Stomach smooth muscle (tissue), 2 donors: ENCODE results near the gene CCDC8.
"Not testable (repeated sequence)": the region's sequence is repeated elsewhere in the genome, so short reads cannot be mapped to it uniquely, and the experiment has no call there.

Experiments
- H3K27ac ChIP-seq: one replicate; pipeline ENCODE4 v1.7.0; 2013; ENCODE audit warnings: mild to moderate bottlenecking, low read length, inconsistent platforms
- H3K27me3 ChIP-seq, 2 donors: one replicate each; pipeline ENCODE4 v1.7.0; 2013; ENCODE audit warnings: low read length in 2 of 2; ENCODE audit not compliant: insufficient read depth in 2 of 2, control insufficient read depth in 1 of 2
- H3K36me3 ChIP-seq, 2 donors: one replicate each; pipeline ENCODE4 v1.7.0; 2013; ENCODE audit warnings: low read length in 2 of 2; ENCODE audit not compliant: control insufficient read depth in 2 of 2, insufficient read depth in 2 of 2
- H3K4me1 ChIP-seq: one replicate; pipeline ENCODE4 v1.7.0; 2013; ENCODE audit warnings: low read length; ENCODE audit not compliant: control insufficient read depth, insufficient read depth
- H3K4me3 ChIP-seq, 2 donors: one replicate each; pipeline ENCODE4 v1.7.0; 2013; ENCODE audit warnings: low read length in 2 of 2
- H3K9ac ChIP-seq, 2 donors: one replicate each; pipeline ENCODE4 v1.7.0; 2013; ENCODE audit warnings: low read length in 2 of 2, mild to moderate bottlenecking in 1 of 2
- H3K9me3 ChIP-seq, 2 donors: one replicate each; pipeline ENCODE4 v1.7.0; 2013; ENCODE audit warnings: low read length in 2 of 2; ENCODE audit not compliant: control insufficient read depth in 2 of 2
- donor health status: healthy.
- donor health status: Pancreatic carcinoma.

Gene CCDC8

DNA sequence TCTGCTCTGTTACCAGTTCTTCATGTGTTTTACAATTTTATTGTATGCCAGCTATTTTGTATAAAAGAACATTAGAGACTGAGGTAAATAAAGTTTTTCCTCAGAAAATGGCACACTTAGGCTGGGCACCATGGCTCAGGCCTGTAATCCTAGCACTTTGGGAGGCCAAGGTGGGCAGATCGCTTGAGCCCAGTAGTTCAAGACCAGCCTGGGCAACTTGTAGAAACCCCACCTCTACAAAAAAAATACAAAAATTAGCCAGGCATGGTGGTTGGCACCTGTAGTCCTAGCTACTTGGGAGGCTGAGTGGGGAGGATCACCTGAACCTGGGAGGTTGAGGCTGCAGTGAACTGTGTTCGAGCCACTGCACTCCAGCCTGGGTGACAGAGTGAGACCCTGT lies 32.0 kb downstream of the CCDC8 start:
- Histone ChIP-seq H3K9me3 (no peaks in the 10 kb centered on the region), H3K36me3 (peaks cover 25 to 33% of the 10 kb centered on the region in 2 donors), H3K4me1 (peaks cover 12% of the 10 kb centered on the region), H3K9ac (no peak overlapping the region), H3K27ac (no peak overlapping the region), H3K27me3 (no peaks in the 10 kb centered on the region), H3K4me3 (no peak overlapping the region)

DNA sequence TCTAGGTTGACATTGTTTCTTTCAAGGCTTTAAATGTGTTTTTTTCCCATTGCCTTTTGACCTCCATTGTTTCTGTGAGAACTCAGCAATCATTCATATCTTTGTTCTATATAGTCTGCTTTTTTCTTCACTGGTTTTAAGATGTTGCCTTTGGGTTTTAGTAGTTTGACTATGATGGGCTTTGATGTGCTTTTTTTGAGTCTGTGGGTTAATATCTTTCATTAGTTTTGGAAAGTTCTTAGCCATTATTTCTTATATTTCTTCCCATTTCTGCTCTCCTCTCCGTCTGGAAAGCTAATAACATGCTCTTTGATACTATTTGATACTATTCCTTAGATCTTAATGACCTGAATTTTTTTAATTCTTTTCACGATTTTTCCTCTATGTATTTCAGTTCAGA lies 32.7 kb downstream of the CCDC8 start:
- no peaks in the 10 kb centered on the region for H3K27me3 ChIP-seq
- H3K27ac ChIP-seq = no peak overlapping the region
- no peak overlapping the region for H3K9ac ChIP-seq
- H3K4me3 ChIP-seq = no peak overlapping the region
- H3K9me3 ChIP-seq = no peaks in the 10 kb centered on the region
- H3K36me3 ChIP-seq = peaks cover 28 to 38% of the 10 kb centered on the region in 2 donors
- peaks cover 12% of the 10 kb centered on the region for H3K4me1 ChIP-seq

DNA sequence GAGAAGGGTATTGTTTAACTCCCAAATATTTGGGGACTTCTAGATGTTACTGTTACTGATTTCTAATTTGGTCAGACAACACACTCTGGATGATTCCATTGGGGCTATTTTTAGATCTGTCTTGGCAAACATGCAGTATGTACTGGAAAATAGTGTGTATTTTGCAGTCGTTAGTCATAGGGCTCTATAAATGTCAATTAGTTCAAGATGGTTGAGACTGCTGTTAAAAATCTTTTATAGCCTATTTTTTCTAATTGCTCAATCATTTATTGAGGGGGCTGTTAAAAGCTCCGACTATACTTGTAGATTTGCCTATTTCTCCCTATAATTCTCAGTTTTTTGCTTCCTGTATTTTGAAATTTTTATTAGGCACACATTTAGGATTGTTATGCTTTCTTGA lies 35.1 kb downstream of the CCDC8 start:
- H3K27ac ChIP-seq = no peak overlapping the region
- H3K4me1 ChIP-seq = peaks cover 24% of the 10 kb centered on the region
- no peak overlapping the region for H3K9ac ChIP-seq
- H3K4me3 ChIP-seq = no peak overlapping the region
- H3K9me3 ChIP-seq = no peaks in the 10 kb centered on the region
- H3K27me3 ChIP-seq = no peaks in the 10 kb centered on the region
- peaks cover 17 to 27% of the 10 kb centered on the region in 2 donors for H3K36me3 ChIP-seq

DNA sequence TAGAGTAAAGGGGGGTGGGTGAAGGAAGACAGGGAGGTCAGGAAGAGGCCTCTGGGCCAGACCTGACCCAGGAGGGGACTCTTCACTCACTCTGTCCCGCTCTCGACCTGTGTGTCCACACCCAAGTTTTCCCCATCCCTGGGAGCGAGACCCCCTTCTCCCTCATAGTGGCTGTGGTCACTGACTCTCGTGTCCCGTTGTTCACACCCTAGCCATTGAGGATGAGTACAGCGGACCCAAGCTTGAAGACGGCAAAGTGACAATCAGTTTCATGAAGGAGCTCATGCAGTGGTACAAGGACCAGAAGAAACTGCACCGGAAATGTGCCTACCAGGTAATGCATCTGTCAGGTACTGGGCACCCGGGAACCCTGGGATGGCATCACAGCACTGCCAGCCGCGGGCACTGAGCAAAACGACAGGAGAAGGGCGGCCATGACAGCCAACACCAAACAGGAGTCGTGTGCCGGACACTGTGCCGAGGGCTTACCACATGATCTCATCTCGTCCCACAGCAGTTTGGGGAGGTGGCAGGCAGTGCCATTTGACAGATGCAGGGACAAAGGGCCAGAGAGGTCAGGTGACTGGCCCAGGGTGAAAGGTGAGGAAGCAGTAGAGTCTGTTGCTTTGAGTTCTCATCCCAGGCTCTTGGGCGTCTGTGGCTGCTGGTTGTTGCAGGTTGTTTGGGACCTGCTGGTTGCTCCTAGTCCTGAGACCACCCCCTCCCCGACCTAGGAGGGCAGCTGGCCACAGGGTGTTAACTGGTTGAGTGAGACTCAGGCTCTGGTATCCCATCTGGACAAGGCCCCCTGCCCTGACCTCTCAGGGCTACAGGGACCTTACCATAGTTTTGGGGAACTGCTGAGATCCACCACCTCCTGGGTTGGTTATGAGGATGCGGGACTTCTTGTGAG lies 36.9 kb downstream of the CCDC8 start:
- H3K4me3 ChIP-seq = no peak overlapping the region
- peaks cover 33% of the 10 kb centered on the region for H3K4me1 ChIP-seq
- no peak overlapping the region for H3K9ac ChIP-seq
- H3K27me3 ChIP-seq = no peaks in the 10 kb centered on the region
- H3K36me3 ChIP-seq = peaks cover 14 to 15% of the 10 kb centered on the region in 2 donors
- H3K9me3 ChIP-seq = no peaks in the 10 kb centered on the region
- H3K27ac ChIP-seq = no peak overlapping the region

DNA sequence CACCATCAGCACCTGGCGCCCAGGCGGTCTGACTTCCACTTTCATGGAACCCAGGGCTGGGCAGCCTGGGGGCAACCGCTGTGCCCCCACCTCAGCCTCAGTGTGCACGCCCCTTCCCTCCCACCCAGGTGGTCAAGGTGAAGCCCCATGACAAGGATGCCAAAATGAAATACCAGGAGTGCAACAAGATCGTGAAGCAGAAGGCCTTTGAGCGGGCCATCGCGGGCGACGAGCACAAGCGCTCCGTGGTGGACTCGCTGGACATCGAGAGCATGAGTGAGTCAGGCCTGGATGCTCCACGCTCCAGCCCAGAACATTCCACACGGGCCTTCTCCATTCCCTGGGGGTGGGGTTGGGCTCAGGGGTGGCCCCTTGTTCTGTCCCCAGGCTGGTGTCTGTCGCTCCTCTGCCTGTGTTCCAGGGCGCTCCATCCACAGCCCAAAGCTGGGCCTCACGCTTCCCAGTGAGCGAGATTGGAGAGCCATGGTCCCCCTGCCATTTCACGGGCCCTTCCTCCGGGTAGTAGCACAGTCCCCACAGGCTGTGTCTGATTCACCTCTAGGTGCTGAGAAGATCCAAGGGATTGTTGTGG lies 37.8 kb downstream of the CCDC8 start:
- not testable (repeated sequence) for H3K4me3 ChIP-seq, H3K27ac ChIP-seq, H3K9me3 ChIP-seq, H3K27me3 ChIP-seq, H3K9ac ChIP-seq
- H3K36me3 ChIP-seq = peaks cover 10 to 12% of the 10 kb centered on the region in 2 donors
- H3K4me1 ChIP-seq = peaks cover 33% of the 10 kb centered on the region

DNA sequence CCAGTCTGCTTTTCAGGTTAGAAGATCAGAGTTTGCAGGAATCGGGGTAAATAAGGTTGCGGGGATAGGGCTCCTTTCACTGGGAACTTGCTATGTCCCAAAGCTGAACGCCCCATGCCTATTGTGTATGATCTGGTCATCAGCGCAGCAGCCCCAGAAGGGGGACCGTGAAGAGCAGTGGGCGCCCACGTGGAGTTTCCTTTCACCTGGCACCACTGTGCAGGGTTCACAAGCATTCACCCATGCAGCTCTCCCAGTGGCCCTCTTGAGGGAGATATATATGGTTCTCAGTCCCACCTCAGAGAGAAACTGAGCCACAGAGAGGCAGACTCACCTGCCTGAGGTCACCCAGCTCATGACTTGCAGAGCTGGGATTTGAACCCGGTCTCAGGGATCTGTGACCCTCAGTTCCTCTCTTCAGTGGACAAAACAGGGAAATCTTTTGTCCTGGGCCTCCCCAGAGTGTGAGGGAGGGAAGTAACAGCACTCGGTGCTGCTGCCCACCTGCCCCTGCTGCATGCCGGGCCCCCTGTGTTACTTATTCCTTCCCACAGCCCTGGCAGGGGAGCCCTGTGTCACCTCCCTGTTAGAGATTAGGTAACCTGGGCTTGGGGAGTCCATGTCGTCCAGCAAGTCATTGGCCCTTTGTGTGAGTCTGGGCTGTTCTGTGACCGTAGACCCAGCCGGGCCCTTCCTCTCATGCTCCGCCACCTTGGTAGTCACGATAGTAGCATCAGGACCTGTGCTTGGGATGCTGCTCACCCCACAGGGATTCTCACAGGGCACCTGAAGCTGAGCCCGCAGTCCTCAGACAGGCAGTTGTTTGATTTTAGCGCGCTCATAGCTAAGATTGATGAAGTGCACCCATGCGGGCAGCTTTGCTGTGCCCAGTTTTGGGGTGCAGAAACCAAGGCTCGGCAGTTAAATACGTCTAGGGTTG lies 38.6 kb downstream of the CCDC8 start:
- Histone ChIP-seq H3K27ac (peak overlapping the region; percentile 6), H3K9me3 (no peaks in the 10 kb centered on the region), H3K9ac (no peak overlapping the region), H3K27me3 (no peaks in the 10 kb centered on the region), H3K4me1 (peaks cover 33% of the 10 kb centered on the region), H3K4me3 (no peak overlapping the region), H3K36me3 (peaks cover 10 to 14% of the 10 kb centered on the region in 2 donors)

DNA sequence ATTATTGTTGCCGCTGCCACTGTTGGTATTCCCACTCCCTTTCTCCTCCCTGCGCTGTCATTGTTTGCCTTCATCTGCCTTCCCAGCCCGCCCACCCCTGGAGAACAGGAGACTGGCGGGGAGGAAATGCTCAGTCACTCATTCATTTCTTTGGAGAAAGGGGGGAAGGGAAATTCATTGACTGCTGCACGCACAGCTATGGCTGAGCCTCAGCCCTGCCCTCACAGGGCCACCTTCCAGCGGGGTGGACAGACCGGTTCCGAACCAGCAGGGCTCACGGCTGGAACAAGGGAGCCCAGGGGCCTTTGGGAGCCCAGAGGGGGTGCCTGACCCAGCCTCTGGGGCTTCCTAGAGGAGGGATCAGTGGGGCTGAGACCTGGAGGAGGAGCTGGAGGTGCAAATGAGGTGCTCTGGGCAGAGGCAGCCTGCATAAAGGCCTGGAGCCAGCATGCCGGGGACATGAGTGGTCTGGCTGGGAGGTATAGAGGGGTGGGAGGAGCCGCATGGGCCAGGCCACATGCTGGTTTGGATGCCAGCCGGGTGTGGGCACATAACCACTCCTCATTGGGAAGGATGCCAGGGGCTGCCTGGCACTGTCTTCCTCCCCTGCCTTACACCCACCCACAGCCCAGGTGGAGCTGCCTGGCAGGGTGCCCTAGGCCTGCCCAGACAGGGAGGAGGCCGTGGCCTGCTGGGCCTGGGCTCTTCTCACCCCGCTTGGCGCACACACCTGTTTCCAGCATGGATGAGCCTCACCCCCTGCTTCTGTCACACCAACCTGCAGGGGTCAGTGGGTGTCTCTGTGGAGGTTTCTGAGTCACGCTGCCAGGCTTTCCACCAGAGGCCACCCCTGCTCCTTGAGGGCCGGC lies 39.6 kb downstream of the CCDC8 start:
- Histone ChIP-seq H3K4me3 (peak overlapping the region in 1 of 2 donors; percentile 22), H3K4me1 (peaks cover 25% of the 10 kb centered on the region), H3K27ac (peak overlapping the region; percentile 76), H3K9ac (peak overlapping the region; percentile 13 to 58), H3K9me3 (no peaks in the 10 kb centered on the region), H3K27me3 (no peaks in the 10 kb centered on the region), H3K36me3 (peaks cover 10 to 14% of the 10 kb centered on the region in 2 donors)

DNA sequence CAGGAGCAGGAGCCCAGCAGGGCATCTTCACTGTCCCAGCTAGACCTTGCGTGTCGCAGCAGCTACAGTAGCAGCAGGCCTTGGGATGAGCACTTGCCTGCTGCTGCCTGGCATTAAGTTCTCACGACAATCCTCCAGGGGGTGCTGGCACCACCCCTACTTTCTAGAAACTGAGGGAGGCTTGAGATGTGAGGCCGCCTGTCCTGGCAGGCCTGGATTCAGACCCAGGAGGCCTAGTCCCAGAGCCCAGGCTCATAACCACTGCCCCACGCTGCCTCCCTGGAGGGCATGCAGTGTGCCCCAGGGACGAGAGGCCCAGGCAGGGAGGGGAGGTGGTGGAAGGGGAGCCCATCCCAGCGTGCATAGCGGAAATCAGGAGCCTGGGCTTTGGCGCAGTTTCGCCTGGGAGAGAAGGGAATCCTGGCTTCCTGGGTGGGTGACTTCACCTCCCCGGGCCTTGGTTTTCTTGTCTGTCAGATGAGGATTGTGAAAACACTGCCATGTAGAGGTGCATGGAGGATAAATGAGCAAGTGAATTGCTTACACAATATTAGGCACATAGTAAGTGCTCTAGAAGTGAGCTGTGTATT lies 40.4 kb downstream of the CCDC8 start:
- H3K4me3 ChIP-seq = peak overlapping the region in 1 of 2 donors; percentile 15
- H3K27me3 ChIP-seq = no peaks in the 10 kb centered on the region
- H3K27ac ChIP-seq = peak overlapping the region; percentile 76
- no peaks in the 10 kb centered on the region for H3K9me3 ChIP-seq
- H3K36me3 ChIP-seq = peaks cover 13 to 14% of the 10 kb centered on the region in 2 donors
- peak overlapping the region; percentile 26 to 58 for H3K9ac ChIP-seq
- H3K4me1 ChIP-seq = peaks cover 21% of the 10 kb centered on the region

DNA sequence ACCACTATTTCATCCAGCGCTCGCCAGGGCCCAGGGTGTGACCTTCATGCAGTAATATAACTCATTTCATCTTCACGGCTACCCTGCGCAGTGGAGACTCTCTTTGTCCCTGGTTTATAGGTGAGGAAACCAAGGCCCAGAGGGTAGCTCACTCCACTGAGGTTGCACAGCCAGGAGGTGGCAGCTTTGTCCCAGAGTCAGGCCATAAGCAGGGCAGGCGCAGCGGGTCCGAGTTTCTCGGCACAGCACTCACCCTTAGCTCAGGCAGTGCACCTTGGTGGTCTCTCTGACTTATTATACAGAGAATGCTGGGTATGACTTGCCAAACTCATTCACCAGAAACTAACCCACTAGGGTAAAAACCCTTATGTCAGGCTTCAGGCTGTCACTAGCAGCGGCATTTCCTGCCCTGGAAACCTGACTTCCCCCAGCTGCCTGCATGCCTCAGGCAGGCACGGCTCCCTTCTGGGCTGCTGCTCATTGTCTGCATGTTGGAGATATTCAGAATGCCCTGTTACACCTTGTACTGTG lies 41.9 kb downstream of the CCDC8 start:
- H3K9me3 ChIP-seq = no peaks in the 10 kb centered on the region
- peaks cover 13 to 15% of the 10 kb centered on the region in 2 donors for H3K36me3 ChIP-seq
- peaks cover 21% of the 10 kb centered on the region for H3K4me1 ChIP-seq
- H3K4me3 ChIP-seq = no peak overlapping the region
- no peak overlapping the region for H3K9ac ChIP-seq
- no peak overlapping the region for H3K27ac ChIP-seq
- no peaks in the 10 kb centered on the region for H3K27me3 ChIP-seq
